Thyroid gland (tissue), 4 donors: ENCODE data around the gene S100A12. TPM values are rescaled to one million over a fixed set of nuclear protein-coding genes. Genes with fewer than 3 reads are reported as not detected.

Experiments used
- DNase-seq, 2 donors: peaks; one replicate each; pipeline ENCODE4 v3.0.0-alpha.2; 2019
- H3K27ac ChIP-seq, 3 donors: fragments of 200-600 bp; sonication (generic); 1 replicate in 2 of 3; 2 replicates in 1 of 3; pipeline ENCODE4 v1.5.1; 2016 to 2019; ENCODE audit warnings: mild to moderate bottlenecking in 1 of 3, moderate library complexity in 1 of 3
- H3K27me3 ChIP-seq: fragments of 200-600 bp; sonication (generic); one replicate; pipeline ENCODE4 v1.5.1; 2019
- H3K36me3 ChIP-seq, 2 donors: fragments of 200-600 bp; sonication (generic); one replicate each; pipeline ENCODE4 v1.5.1; 2016 to 2019
- H3K4me1 ChIP-seq, 2 donors: fragments of 200-600 bp; sonication (generic); one replicate each; pipeline ENCODE4 v1.5.1; 2017 to 2019
- H3K4me3 ChIP-seq, 3 donors: fragments of 200-600 bp; sonication (generic); replicated peaks in 1 of 3; 1 replicate in 2 of 3; 2 replicates in 1 of 3; pipeline ENCODE4 v1.5.1; 2016; ENCODE audit warnings: mild to moderate bottlenecking in 1 of 3
- H3K9me3 ChIP-seq: fragments of 200-600 bp; sonication (generic); one replicate; pipeline ENCODE4 v1.5.1; 2017
- CTCF ChIP-seq, 6 experiments: fragments of 200-600 bp in 3 of 6; fragments of 450-650 bp in 3 of 6; sonication (generic) in 3 of 6; IDR thresholded peaks; one replicate each; pipeline ENCODE4 v1.5.1; 2016 to 2019; ENCODE audit warnings: antibody characterized with exemption in 6 of 6, mild to moderate bottlenecking in 2 of 6, inconsistent platforms in 1 of 6, moderate library complexity in 1 of 6
- POLR2A ChIP-seq, 2 donors: fragments of 450-650 bp; IDR thresholded peaks; one replicate each; pipeline ENCODE4 v1.6.1; 2017; ENCODE audit warnings: antibody characterized with exemption in 2 of 2, mild to moderate bottlenecking in 2 of 2, moderate library complexity in 1 of 2
- WGBS, 2 donors: methylation state at CpG; one replicate each; pipeline ENCODE4 v1.1.5; 2017; 5-methylcytosine and 5-hydroxymethylcytosine counted together
- intact Hi-C: fragments of 100-400 bp; cut with DNase I; formaldehyde crosslinking; loops from one replicate; pipeline ENCODE4 v1.15.1; 2023
- total RNA-seq, 4 donors: library from RNA; depleted of rRNA; stranded (reverse); fragments of >200 nt; gene quantifications; one replicate each; pipeline ENCODE4 v1.2.3, GENCODE V29; 2016

The S100A12 gene
- total RNA-seq, 4 donors from 2014 or later, result not detected

GRCh38 chr1:153356392-153357075 lies 18.9 kb downstream of the S100A12 start:
- DNase-seq, result no peak
- no peaks in the 10 kb centered on the region for H3K4me1 ChIP-seq
- intact Hi-C loops, result no loop called here

GRCh38 chr1:153355445-153356071 lies 19.9 kb downstream of the S100A12 start:
- H3K27me3 ChIP-seq, result no peaks in the 10 kb centered on the region
- no peak overlapping the region for H3K4me3 ChIP-seq
- TF ChIP-seq POLR2A (IDR thresholded peaks at IDR 0.05), result no peak
- TF ChIP-seq CTCF (IDR thresholded peaks at IDR 0.05), result peak in 1 of 6 experiments; percentile 8
- no peak overlapping the region for H3K27ac ChIP-seq
- peak; percentile 6 to 13 for DNase-seq
- WGBS, 2 donors, result 54 to 58% methylated on average over 9 to 10 of the region's 10 CpGs
- H3K4me1 ChIP-seq, result no peaks in the 10 kb centered on the region
- no peaks in the 10 kb centered on the region for H3K9me3 ChIP-seq
- H3K36me3 ChIP-seq, result no peaks in the 10 kb centered on the region
- intact Hi-C loops, result no loop called here

More at GRCh38 chr1:153356392-153357075, 18.9 kb downstream of the S100A12 start:
- no peak for TF ChIP-seq CTCF (IDR thresholded peaks at IDR 0.05)
- no peak for TF ChIP-seq POLR2A (IDR thresholded peaks at IDR 0.05)
- Histone ChIP-seq H3K27me3 (no peaks in the 10 kb centered on the region), H3K4me3 (no peak overlapping the region), H3K27ac (no peak overlapping the region), H3K9me3 (no peaks in the 10 kb centered on the region), H3K36me3 (no peaks in the 10 kb centered on the region)
- WGBS, 2 donors, result 83 to 89% methylated on average over 8 of the region's 8 CpGs

GRCh38 chr1:153354515-153355193 lies 20.8 kb downstream of the S100A12 start:
- intact Hi-C loops, result loop anchor here (5.0 kb wide), 1 partner anchor 143 kb away; no protein-coding TSS in a partner anchor
- Histone ChIP-seq H3K36me3 (no peaks in the 10 kb centered on the region), H3K27me3 (no peaks in the 10 kb centered on the region), H3K4me3 (no peak overlapping the region), H3K9me3 (no peaks in the 10 kb centered on the region), H3K27ac (no peak overlapping the region), H3K4me1 (no peaks in the 10 kb centered on the region)
- no peak for DNase-seq
- no peak for TF ChIP-seq POLR2A (IDR thresholded peaks at IDR 0.05)
- no peak for TF ChIP-seq CTCF (IDR thresholded peaks at IDR 0.05)
- WGBS, 2 donors, result 73 to 89% methylated on average over 4 to 8 of the region's 8 CpGs

- no peaks in the 10 kb centered on the region for H3K9me3 ChIP-seq
- WGBS, 2 donors, result 79 to 82% methylated on average over 6 to 7 of the region's 7 CpGs
- DNase-seq, result no peak
- no peak overlapping the region for H3K27ac ChIP-seq
- no peak for TF ChIP-seq CTCF (IDR thresholded peaks at IDR 0.05)
- no peak for TF ChIP-seq POLR2A (IDR thresholded peaks at IDR 0.05)
- intact Hi-C loops, result loop anchor here (5.0 kb wide), 1 partner anchor 144 kb away; no protein-coding TSS in a partner anchor
- no peaks in the 10 kb centered on the region for H3K27me3 ChIP-seq
- H3K4me3 ChIP-seq, result no peak overlapping the region
- H3K4me1 ChIP-seq, result no peaks in the 10 kb centered on the region
- H3K36me3 ChIP-seq, result no peaks in the 10 kb centered on the region
Observed at GRCh38 chr1:153353226-153353947, 22.0 kb downstream of the S100A12 start.
